NCI-H226 (cell line): ENCODE data around the gene RNU1-3.
A peak's percentile ranks its signal among the peaks of the same experiment; 100 is the strongest.
"Not testable (repeated sequence)": the region's sequence is repeated elsewhere in the genome, so short reads cannot be mapped to it uniquely, and the experiment has no call there.

Experiments
- DNase-seq: peaks from one replicate; pipeline ENCODE4 v3.0.0-alpha.2; 2015

Gene RNU1-3

GRCh38 chr1:16651560-16651959 is 15.2 kb downstream of the RNU1-3 start:
- DNase-seq, result not testable (repeated sequence)

GRCh38 chr1:16649960-16650359 is 16.8 kb downstream of the RNU1-3 start:
- not testable (repeated sequence) for DNase-seq

GRCh38 chr1:16649390-16649789 is 17.4 kb downstream of the RNU1-3 start:
- DNase-seq, result not testable (repeated sequence)

GRCh38 chr1:16648756-16649155 is 18.0 kb downstream of the RNU1-3 start:
- not testable (repeated sequence) for DNase-seq

GRCh38 chr1:16648250-16648649 is 18.5 kb downstream of the RNU1-3 start:
- DNase-seq, result not testable (repeated sequence)

GRCh38 chr1:16647179-16648176 is 19.3 kb downstream of the RNU1-3 start:
- DNase-seq, result not testable (repeated sequence)

GRCh38 chr1:16646716-16647115 is 20.0 kb downstream of the RNU1-3 start:
- not testable (repeated sequence) for DNase-seq

GRCh38 chr1:16646061-16646664 is 20.6 kb downstream of the RNU1-3 start:
- DNase-seq, result not testable (repeated sequence)

GRCh38 chr1:16645271-16646060 is 21.3 kb downstream of the RNU1-3 start:
- not testable (repeated sequence) for DNase-seq

GRCh38 chr1:16644482-16645270 is 22.1 kb downstream of the RNU1-3 start:
- DNase-seq, result peak; percentile 99

- DNase-seq, result no peak
Observed at GRCh38 chr1:16644193-16644481, 22.6 kb downstream of the RNU1-3 start.

- not testable (repeated sequence) for DNase-seq
Observed at GRCh38 chr1:16643476-16644192, 23.1 kb downstream of the RNU1-3 start.

GRCh38 chr1:16643001-16643411 is 23.7 kb downstream of the RNU1-3 start:
- not testable (repeated sequence) for DNase-seq

- DNase-seq, result not testable (repeated sequence)
Observed at GRCh38 chr1:16642025-16642966, 24.5 kb downstream of the RNU1-3 start.

- not testable (repeated sequence) for DNase-seq
Observed at GRCh38 chr1:16641159-16641975, 25.4 kb downstream of the RNU1-3 start.

- not testable (repeated sequence) for DNase-seq
Observed at GRCh38 chr1:16639091-16640031, 27.4 kb downstream of the RNU1-3 start.

GRCh38 chr1:16637941-16638778 is 28.6 kb downstream of the RNU1-3 start:
- DNase-seq, result not testable (repeated sequence)
